Measurements from ENCODE around the gene STMP1. TPM values are rescaled to one million over a fixed set of nuclear protein-coding genes. Genes with fewer than 3 reads are reported as not detected.

The STMP1 gene
- total RNA-seq, 1 experiment from 2014 or later, result 38.4 TPM

GRCh38 chr7:135714534-135715009 lies 52.3 kb downstream of the STMP1 start:
- DNase-seq, result peak; percentile 70
- Histone ChIP-seq H3K56ac (ENCODE audit: insufficient read length, low read depth, low read length) (no peak overlapping the region), H2AFZ (ENCODE audit: low read length) (no peak overlapping the region), H2AK5ac (ENCODE audit: insufficient read length, low read length) (no peak overlapping the region), H3K18ac (ENCODE audit: insufficient read length, low read depth, low read length) (no peak overlapping the region), H2BK20ac (ENCODE audit: low read depth, low read length, poor library complexity, severe bottlenecking) (no peak overlapping the region), H2BK12ac (ENCODE audit: insufficient read length, low read depth, low read length) (no peak overlapping the region), H3K4me2 (ENCODE audit: insufficient read depth, insufficient read length, low read length) (no peak overlapping the region), H2BK120ac (ENCODE audit: low read depth, low read length, poor library complexity, severe bottlenecking) (no peak overlapping the region), H4K5ac (ENCODE audit: insufficient read length, low read depth, low read length) (no peak overlapping the region), H3K9ac (ENCODE audit: extremely low read depth, insufficient read length, low read length) (no peak overlapping the region), H2BK15ac (ENCODE audit: low read depth, low read length) (no peak overlapping the region), H4K91ac (ENCODE audit: insufficient read length, low read depth, low read length) (no peak overlapping the region), H3K4me1 (ENCODE audit: insufficient read depth, low read length) (no peaks in the 10 kb centered on the region; the same call in 1 of the 2 replicates), H3K23ac (ENCODE audit: insufficient read length, low read depth, low read length) (no peak overlapping the region), H3K23me2 (ENCODE audit: insufficient read length, low read depth, low read length, poor library complexity, severe bottlenecking) (no peaks in the 10 kb centered on the region), H4K8ac (replicated peaks; ENCODE audit: insufficient read length, low read depth, low read length) (no peak overlapping the region), H3K27ac (ENCODE audit: insufficient read length, low read depth, low read length) (no peak overlapping the region), H2BK5ac (ENCODE audit: insufficient read length, low read length) (no peak overlapping the region), H3K79me2 (ENCODE audit: insufficient read depth, low read length) (no peaks in the 10 kb centered on the region), H3T11ph (ENCODE audit: low read length) (no peak overlapping the region), H3K4ac (ENCODE audit: low read depth, low read length) (no peak overlapping the region), H3K9me3 (ENCODE audit: control insufficient read depth, low read depth, low read length) (no peaks in the 10 kb centered on the region), H3K79me1 (ENCODE audit: insufficient read depth, low read depth, low read length, poor library complexity, severe bottlenecking) (no peaks in the 10 kb centered on the region), H3K27me3 (ENCODE audit: insufficient read depth, low read length) (no peaks in the 10 kb centered on the region), H4K20me1 (ENCODE audit: control insufficient read depth, insufficient read depth, insufficient read length) (no peaks in the 10 kb centered on the region), H3K14ac (ENCODE audit: insufficient read depth, low read length) (peak overlapping the region; percentile 19; the same call in 1 of the 2 replicates)
- no peak overlapping the region for H3K27ac Mint-ChIP-seq
- H3K4me1 Mint-ChIP-seq, result peaks cover 7 to 15% of the 10 kb centered on the region in 2 experiments; a peak in 3 of 4 replicates
- H3K27me3 Mint-ChIP-seq (ENCODE audit: low read depth), result no peaks in the 10 kb centered on the region; the same call in 1 of the 2 replicates
- H3K4me3 Mint-ChIP-seq, result no peak overlapping the region
- no peaks in the 10 kb centered on the region for H3K9me3 Mint-ChIP-seq
- no peak for TF ChIP-seq CTCF (conservative IDR thresholded peaks at IDR 0.05)
- no peaks in the 10 kb centered on the region for H3K36me3 Mint-ChIP-seq (ENCODE audit: insufficient read depth in 1 of 3, low read depth in 3 of 3)
- no CpG with 5 or more reads among the region's 20 CpGs for WGBS (ENCODE audit: extremely low coverage, insufficient read length, low lambda C conversion rate)

Measured in H9 (cell line).